SIG-M5 (cell line): ENCODE results near the gene CLIP2.
"Not testable (repeated sequence)": the region's sequence is repeated elsewhere in the genome, so short reads cannot be mapped to it uniquely, and the experiment has no call there.

ENCODE experiments used
- DNase-seq: peaks from one replicate; lab custom pipeline; 2025; lab: John Stamatoyannopoulos, UW

Gene CLIP2

GRCh38 chr7:74371381-74372341 lies 82.5 kb downstream of the CLIP2 start:
- DNase-seq, result no peak

- no peak for DNase-seq
These were observed 83.4 kb downstream of the CLIP2 start for GRCh38 chr7:74372511-74373111.

- no peak for DNase-seq
These were observed 84.3 kb downstream of the CLIP2 start for GRCh38 chr7:74373536-74373935.

GRCh38 chr7:74375726-74376220 lies 86.6 kb downstream of the CLIP2 start:
- DNase-seq, result no peak

GRCh38 chr7:74376256-74377036 lies 87.2 kb downstream of the CLIP2 start:
- DNase-seq, result no peak

- DNase-seq, result no peak
These were observed 90.7 kb downstream of the CLIP2 start for GRCh38 chr7:74379938-74380337.

GRCh38 chr7:74380720-74381119 lies 91.5 kb downstream of the CLIP2 start:
- DNase-seq, result no peak

GRCh38 chr7:74384086-74384485 lies 94.9 kb downstream of the CLIP2 start:
- not testable (repeated sequence) for DNase-seq

GRCh38 chr7:74384854-74385253 lies 95.6 kb downstream of the CLIP2 start:
- not testable (repeated sequence) for DNase-seq

GRCh38 chr7:74387606-74388005 lies 98.4 kb downstream of the CLIP2 start:
- DNase-seq, result no peak

GRCh38 chr7:74388880-74389415 lies 99.7 kb downstream of the CLIP2 start:
- no peak for DNase-seq

GRCh38 chr7:74393722-74394121 lies 104.5 kb downstream of the CLIP2 start:
- DNase-seq, result not testable (repeated sequence)

GRCh38 chr7:74394601-74395000 lies 105.4 kb downstream of the CLIP2 start:
- not testable (repeated sequence) for DNase-seq

GRCh38 chr7:74395745-74396311 lies 106.6 kb downstream of the CLIP2 start:
- DNase-seq, result no peak

- no peak for DNase-seq
These were observed 107.8 kb downstream of the CLIP2 start for GRCh38 chr7:74396993-74397392.

- DNase-seq, result no peak
These were observed 109.2 kb downstream of the CLIP2 start for GRCh38 chr7:74398426-74398825.

GRCh38 chr7:74399006-74399405 lies 109.8 kb downstream of the CLIP2 start:
- DNase-seq, result no peak

GRCh38 chr7:74400420-74401136 lies 111.4 kb downstream of the CLIP2 start:
- DNase-seq, result no peak

GRCh38 chr7:74401137-74401859 lies 112.1 kb downstream of the CLIP2 start:
- no peak for DNase-seq

- not testable (repeated sequence) for DNase-seq
These were observed 113.5 kb downstream of the CLIP2 start for GRCh38 chr7:74402668-74403067.
